GM12878 (cell line): Measurements from ENCODE around the gene SETBP1. TPM values are rescaled to one million over a fixed set of nuclear protein-coding genes. Genes with fewer than 3 reads are reported as not detected.

Source experiments
- ATAC-seq: fragments of 200-7000 bp; cut with Tn5 transposase; 3 replicates; pipeline ENCODE4 v1.9.1; 2020; ENCODE audit warnings: mild to moderate bottlenecking, moderate library complexity
- BruUV-seq: library from RNA; stranded (reverse); fragments of 400-500 nt; replicated peaks from 2 replicates; lab custom pipeline; 2021; lab: Mats Ljungman, UMichigan
- CTCF ChIA-PET: fragments of 300-600 bp; sonication (Branson Sonifier 250); formaldehyde crosslinking; extraction: SDS; loops from one replicate; lab custom pipeline; 2021; ENCODE audit warnings: inconsistent platforms; lab: Yijun Ruan, JAX
- POLR2A ChIA-PET: fragments of 350-600 bp; formaldehyde crosslinking; extraction: SDS; loops from one replicate; lab custom pipeline; 2021; ENCODE audit warnings: inconsistent platforms; lab: Charles Lee
- RAD21 ChIA-PET: fragments of 300-600 bp; sonication (Branson Sonifier 250); formaldehyde crosslinking; loops from one replicate; lab custom pipeline; 2023; ENCODE audit warnings: antibody characterized with exemption; ENCODE audit not compliant: unreplicated experiment; lab: Charles Lee
- SMC1A ChIA-PET: fragments of 300-600 bp; sonication (Branson Sonifier 250); formaldehyde crosslinking; loops from one replicate; lab custom pipeline; 2023; ENCODE audit not compliant: unreplicated experiment, uncharacterized antibody; lab: Charles Lee
- DNase-seq: peaks from one replicate; pipeline ENCODE4 v3.0.0-alpha.2; 2011; ENCODE audit warnings: low read depth, low spot score
- FAIRE-seq: peaks from 3 replicates; lab custom pipeline; 2011; peaks lifted over from hg19 to GRCh38; lab: Jason Lieb, UNC
- H2AFZ ChIP-seq: 2 replicates; pipeline ENCODE4 v1.6.0; 2011; ENCODE audit warnings: low read depth, low read length, control low read depth; ENCODE audit not compliant: control insufficient read depth
- H3K27ac ChIP-seq: 2 replicates; pipeline ENCODE4 v1.5.1; 2011; ENCODE audit warnings: control low read depth; ENCODE audit not compliant: control insufficient read depth, insufficient read depth
- H3K27me3 ChIP-seq, 2 experiments: replicated peaks in 1 of 2; 2 replicates each; pipeline versions ENCODE4 v1.6.0 to v1.6.1; 2011; ENCODE audit warnings: low read length in 1 of 2; ENCODE audit not compliant: control insufficient read depth in 2 of 2, insufficient read depth in 2 of 2
- H3K36me3 ChIP-seq, 2 experiments: 2 replicates each; pipeline ENCODE4 v1.5.1; 2011; ENCODE audit warnings: low read length in 1 of 2; ENCODE audit not compliant: control insufficient read depth in 2 of 2, insufficient read depth in 2 of 2
- H3K4me1 ChIP-seq: 2 replicates; pipeline ENCODE4 v1.6.1; 2011; ENCODE audit warnings: mild to moderate bottlenecking, low read length, moderate library complexity, mixed read lengths; ENCODE audit not compliant: control insufficient read depth, insufficient read depth
- H3K4me2 ChIP-seq: 2 replicates; pipeline ENCODE4 v1.6.0; 2011; ENCODE audit warnings: control low read depth; ENCODE audit not compliant: control insufficient read depth, insufficient read depth
- H3K4me3 ChIP-seq: fragments of 200-600 bp; sonication (generic); 2 replicates; pipeline ENCODE4 v1.5.1; 2016
- H3K79me2 ChIP-seq: 2 replicates; pipeline ENCODE4 v1.6.0; 2011; ENCODE audit warnings: low read length; ENCODE audit not compliant: control insufficient read depth, insufficient read depth
- H3K9ac ChIP-seq: 2 replicates; pipeline ENCODE4 v1.8.0; 2011; ENCODE audit warnings: low read length, control low read depth, mixed read lengths; ENCODE audit not compliant: control insufficient read depth, insufficient read depth
- H3K9me3 ChIP-seq: replicated peaks from 3 replicates; pipeline ENCODE4 v1.5.1; 2011; ENCODE audit warnings: mild to moderate bottlenecking, low read length; ENCODE audit not compliant: control insufficient read depth, insufficient read depth
- H4K20me1 ChIP-seq: 2 replicates; pipeline ENCODE4 v1.6.0; 2011; ENCODE audit not compliant: control insufficient read depth, insufficient read depth
- BHLHE40 ChIP-seq, 2 experiments: fragments of 450-650 bp in 1 of 2; IDR thresholded peaks; 2 replicates each; pipeline ENCODE4 v1.6.1; 2011 to 2017; ENCODE audit warnings: low read depth in 2 of 2, borderline replicate concordance in 1 of 2, improper control_type of control experiment in 1 of 2, low read length in 1 of 2, mild to moderate bottlenecking in 1 of 2
- BMI1 ChIP-seq: fragments of 450-650 bp; IDR thresholded peaks from 2 replicates; pipeline ENCODE4 v1.6.1; 2016; ENCODE audit warnings: mild to moderate bottlenecking, moderate library complexity, borderline replicate concordance
- EED ChIP-seq: sonication (generic); IDR thresholded peaks from 2 replicates; pipeline ENCODE4 v1.6.1; 2016; ENCODE audit warnings: antibody characterized with exemption, low read depth
- ETV6 ChIP-seq, 2 experiments: fragments of 450-650 bp in 1 of 2; IDR thresholded peaks in 1 of 2; conservative IDR thresholded peaks in 1 of 2; 2 replicates each; pipeline ENCODE4 v1.6.1; 2014; ENCODE audit warnings: antibody characterized with exemption in 1 of 2, borderline replicate concordance in 1 of 2, low read depth in 1 of 2, mild to moderate bottlenecking in 1 of 2, moderate library complexity in 1 of 2
- RCOR1 ChIP-seq: conservative IDR thresholded peaks from 2 replicates; pipeline ENCODE4 v1.6.1; 2012; ENCODE audit warnings: low read depth, low read length, improper control_type of control experiment
- RUNX3 ChIP-seq: IDR thresholded peaks from 2 replicates; pipeline ENCODE4 v1.6.1; 2012; ENCODE audit warnings: low read length, inconsistent platforms
- SMC3 ChIP-seq: IDR thresholded peaks from 2 replicates; pipeline ENCODE4 v1.6.1; 2011; ENCODE audit warnings: low read length, improper control_type of control experiment, borderline replicate concordance
- ZNF384 ChIP-seq: IDR thresholded peaks from 2 replicates; pipeline ENCODE4 v1.6.1; 2012; ENCODE audit warnings: low read depth, mild to moderate bottlenecking, low read length, improper control_type of control experiment, borderline replicate concordance
- WGBS: methylation state at CpG from one replicate; pipeline ENCODE4 v1.1.6; 2016; ENCODE audit warnings: low lambda C conversion rate; ENCODE audit not compliant: insufficient replicate concordance, insufficient coverage; ENCODE audit errors: missing lambda C conversion rate; 5-methylcytosine and 5-hydroxymethylcytosine counted together
- in situ Hi-C: fragments of 300-500 bp; cut with MboI; formaldehyde crosslinking; loops from 9 replicates; pipeline ENCODE4 v1.14.3; 2018; ENCODE audit warnings: mixed read lengths
- intact Hi-C: fragments of 100-400 bp; cut with micrococcal nuclease; formaldehyde crosslinking; loops from one replicate; pipeline ENCODE4 v1.14.2; 2022; ENCODE audit not compliant: unreplicated experiment
- polyA plus RNA-seq, 11 experiments: library from polyadenylated mRNA; depleted of rRNA in 4 of 11; unstranded in 6 of 11; stranded (reverse) in 5 of 11; fragments of >200 nt; fragmentation: Nextera tagmentation in 4 of 11; fragmentation: Illumina TruSeq in 1 of 11; extraction: Ambion mirVana in 4 of 11; extraction: Trizol in 1 of 11; gene quantifications; 1 replicate in 1 of 11; 2 replicates in 10 of 11; pipeline versions ENCODE4 v1.2.1 to v1.2.3, GENCODE V29; 2011 to 2016; ENCODE audit warnings: inconsistent platforms in 2 of 11, missing spikeins in 2 of 11, low read depth in 1 of 11
- total RNA-seq, 4 experiments: library from RNA; depleted of rRNA in 3 of 4; stranded (reverse); fragments of >200 nt in 3 of 4; fragmentation: Illumina TruSeq in 1 of 4; extraction: Trizol in 1 of 4; gene quantifications; 2 replicates each; pipeline versions ENCODE4 v1.2.1 to v1.2.3, GENCODE V29; 2013 to 2021
- TF ChIP-seq, protein P1 (sequence below): fragments of 450-650 bp; IDR thresholded peaks from 2 replicates; pipeline ENCODE4 v1.6.1; 2017; ENCODE audit warnings: mild to moderate bottlenecking, low read depth, inconsistent platforms; ENCODE audit not compliant: poor library complexity, severe bottlenecking
- TF ChIP-seq, protein P2 (sequence below): IDR thresholded peaks from 2 replicates; pipeline ENCODE4 v1.6.1; 2012; ENCODE audit warnings: mild to moderate bottlenecking, low read depth, low read length

Gene SETBP1
- total and polyA plus RNA-seq, 10 of the 15 experiments (the other 5 are each of a cell fraction or from before 2014, with no cell fraction given) = 0.99 to 29.7 (median 8.3) TPM

DNA sequence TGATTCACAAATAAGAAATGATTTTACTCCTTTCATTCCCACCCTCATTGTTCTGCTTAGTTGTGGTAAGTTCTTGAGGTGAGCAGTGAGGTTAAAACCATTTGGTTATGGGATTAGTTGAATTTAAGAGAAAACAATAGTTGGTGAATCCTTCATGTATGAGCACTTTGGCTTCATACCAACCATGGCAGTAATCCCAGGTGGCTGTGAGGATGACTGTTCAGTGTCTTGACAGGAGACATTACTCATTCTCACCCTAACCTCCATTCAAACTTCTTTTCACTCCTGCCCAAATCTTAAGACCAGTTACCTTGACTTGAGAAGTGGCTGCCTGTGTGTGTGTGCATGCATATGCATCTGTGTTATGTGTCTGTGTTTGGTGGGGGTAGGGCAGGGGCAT lies 143.1 kb downstream of the SETBP1 start:
- no peaks in the 10 kb centered on the region for H3K36me3 ChIP-seq
- H4K20me1 ChIP-seq = no peaks in the 10 kb centered on the region
- ChIA-PET RAD21 (interaction anchor here (1.2 to 3.1 kb wide), 5 partner anchors 17 to 389 kb away, joined by 3 to 12 read pairs (median 3); no protein-coding TSS in a partner anchor), POLR2A (interaction anchor here (1.1 to 1.3 kb wide), 3 partner anchors 15 to 37 kb away, joined by 3 to 4 read pairs (median 3); no protein-coding TSS in a partner anchor), CTCF (interaction anchor here (0.8 to 2.0 kb wide), 7 partner anchors 10 to 389 kb away, joined by 3 to 5 read pairs (median 3); no protein-coding TSS in a partner anchor), SMC1A (interaction anchor here (0.6 to 6.6 kb wide), 16 partner anchors 9 to 300 kb away, joined by 3 to 24 read pairs (median 6); no protein-coding TSS in a partner anchor)
- no peak for DNase-seq
- no TSS peak for BruUV-seq
- no peak for FAIRE-seq
- no peak overlapping the region for H2AFZ ChIP-seq
- intact Hi-C loops = no loop called here
- no peak overlapping the region for H3K9ac ChIP-seq
- H3K27ac ChIP-seq = no peak overlapping the region
- in situ Hi-C loops = no loop called here
- no peaks in the 10 kb centered on the region for H3K27me3 ChIP-seq
- peak; percentile 57 for ATAC-seq
- H3K4me2 ChIP-seq = no peak overlapping the region
- H3K4me3 ChIP-seq = no peak overlapping the region
- no peaks in the 10 kb centered on the region for H3K79me2 ChIP-seq
- H3K4me1 ChIP-seq = peaks cover 6% of the 10 kb centered on the region; the same call in 1 of the 2 replicates
- TF ChIP-seq, protein P1, sequence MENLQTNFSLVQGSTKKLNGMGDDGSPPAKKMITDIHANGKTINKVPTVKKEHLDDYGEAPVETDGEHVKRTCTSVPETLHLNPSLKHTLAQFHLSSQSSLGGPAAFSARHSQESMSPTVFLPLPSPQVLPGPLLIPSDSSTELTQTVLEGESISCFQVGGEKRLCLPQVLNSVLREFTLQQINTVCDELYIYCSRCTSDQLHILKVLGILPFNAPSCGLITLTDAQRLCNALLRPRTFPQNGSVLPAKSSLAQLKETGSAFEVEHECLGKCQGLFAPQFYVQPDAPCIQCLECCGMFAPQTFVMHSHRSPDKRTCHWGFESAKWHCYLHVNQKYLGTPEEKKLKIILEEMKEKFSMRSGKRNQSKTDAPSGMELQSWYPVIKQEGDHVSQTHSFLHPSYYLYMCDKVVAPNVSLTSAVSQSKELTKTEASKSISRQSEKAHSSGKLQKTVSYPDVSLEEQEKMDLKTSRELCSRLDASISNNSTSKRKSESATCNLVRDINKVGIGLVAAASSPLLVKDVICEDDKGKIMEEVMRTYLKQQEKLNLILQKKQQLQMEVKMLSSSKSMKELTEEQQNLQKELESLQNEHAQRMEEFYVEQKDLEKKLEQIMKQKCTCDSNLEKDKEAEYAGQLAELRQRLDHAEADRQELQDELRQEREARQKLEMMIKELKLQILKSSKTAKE = no peak
- TF ChIP-seq RUNX3 = peak; percentile 58
- no peaks in the 10 kb centered on the region for H3K9me3 ChIP-seq

DNA sequence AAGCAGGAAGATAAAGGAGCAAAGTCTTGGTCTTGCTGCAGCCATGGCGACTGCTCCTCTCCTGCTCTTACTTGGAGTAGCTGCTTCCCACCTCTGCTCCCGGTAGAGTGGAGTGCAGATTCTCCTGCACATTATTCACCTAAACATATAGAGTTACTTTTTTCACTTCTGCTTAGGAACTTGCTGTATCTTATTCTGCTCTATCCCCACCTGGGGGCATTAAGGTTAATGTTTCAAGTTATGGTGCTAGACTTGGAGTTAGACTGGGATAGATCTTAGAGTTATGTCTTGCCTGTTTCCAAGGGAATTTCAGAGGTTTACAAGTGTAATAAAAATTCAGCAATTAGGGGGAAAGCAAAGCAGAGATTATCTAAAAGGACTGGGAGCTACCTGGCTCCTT lies 144.2 kb downstream of the SETBP1 start:
- Histone ChIP-seq H3K27me3 (no peaks in the 10 kb centered on the region), H3K4me2 (no peak overlapping the region), H3K4me1 (0 out of 2 replicates have a peak, but pooled peaks cover 2% of the 10 kb centered on the region), H2AFZ (no peak overlapping the region), H4K20me1 (no peaks in the 10 kb centered on the region), H3K9me3 (no peaks in the 10 kb centered on the region), H3K27ac (no peak overlapping the region), H3K36me3 (no peaks in the 10 kb centered on the region), H3K9ac (no peak overlapping the region), H3K79me2 (no peaks in the 10 kb centered on the region), H3K4me3 (no peak overlapping the region)
- DNase-seq = no peak
- FAIRE-seq = no peak
- CTCF ChIA-PET = interaction anchor here (0.9 to 1.8 kb wide), 3 partner anchors 26 to 388 kb away, joined by 3 to 4 read pairs (median 4); no protein-coding TSS in a partner anchor
- in situ Hi-C loops = no loop called here
- intact Hi-C loops = no loop called here
- BruUV-seq = no TSS peak
- POLR2A ChIA-PET = no interaction called here
- peak; percentile 49 for ATAC-seq
- RAD21 ChIA-PET = interaction anchor here (1.4 kb wide), 1 partner anchor 145 kb away, joined by 3 read pairs; no protein-coding TSS in a partner anchor
- SMC1A ChIA-PET = interaction anchor here (1.3 to 6.6 kb wide), 4 partner anchors 10 to 101 kb away, joined by 3 to 33 read pairs (median 14); no protein-coding TSS in a partner anchor
- 41% methylated on average over 2 of the region's 2 CpGs for WGBS
- no peak for TF ChIP-seq BHLHE40 (IDR thresholded peaks at IDR 0.05; ENCODE audit: borderline replicate concordance in 1 of 2, low read depth in 2 of 2, low read length in 1 of 2)
- TF ChIP-seq ZNF384 = no peak
- TF ChIP-seq, protein P2, sequence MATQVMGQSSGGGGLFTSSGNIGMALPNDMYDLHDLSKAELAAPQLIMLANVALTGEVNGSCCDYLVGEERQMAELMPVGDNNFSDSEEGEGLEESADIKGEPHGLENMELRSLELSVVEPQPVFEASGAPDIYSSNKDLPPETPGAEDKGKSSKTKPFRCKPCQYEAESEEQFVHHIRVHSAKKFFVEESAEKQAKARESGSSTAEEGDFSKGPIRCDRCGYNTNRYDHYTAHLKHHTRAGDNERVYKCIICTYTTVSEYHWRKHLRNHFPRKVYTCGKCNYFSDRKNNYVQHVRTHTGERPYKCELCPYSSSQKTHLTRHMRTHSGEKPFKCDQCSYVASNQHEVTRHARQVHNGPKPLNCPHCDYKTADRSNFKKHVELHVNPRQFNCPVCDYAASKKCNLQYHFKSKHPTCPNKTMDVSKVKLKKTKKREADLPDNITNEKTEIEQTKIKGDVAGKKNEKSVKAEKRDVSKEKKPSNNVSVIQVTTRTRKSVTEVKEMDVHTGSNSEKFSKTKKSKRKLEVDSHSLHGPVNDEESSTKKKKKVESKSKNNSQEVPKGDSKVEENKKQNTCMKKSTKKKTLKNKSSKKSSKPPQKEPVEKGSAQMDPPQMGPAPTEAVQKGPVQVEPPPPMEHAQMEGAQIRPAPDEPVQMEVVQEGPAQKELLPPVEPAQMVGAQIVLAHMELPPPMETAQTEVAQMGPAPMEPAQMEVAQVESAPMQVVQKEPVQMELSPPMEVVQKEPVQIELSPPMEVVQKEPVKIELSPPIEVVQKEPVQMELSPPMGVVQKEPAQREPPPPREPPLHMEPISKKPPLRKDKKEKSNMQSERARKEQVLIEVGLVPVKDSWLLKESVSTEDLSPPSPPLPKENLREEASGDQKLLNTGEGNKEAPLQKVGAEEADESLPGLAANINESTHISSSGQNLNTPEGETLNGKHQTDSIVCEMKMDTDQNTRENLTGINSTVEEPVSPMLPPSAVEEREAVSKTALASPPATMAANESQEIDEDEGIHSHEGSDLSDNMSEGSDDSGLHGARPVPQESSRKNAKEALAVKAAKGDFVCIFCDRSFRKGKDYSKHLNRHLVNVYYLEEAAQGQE = no peak
- no peak for TF ChIP-seq EED
- no peak for TF ChIP-seq RCOR1
- peak; percentile 22; the same call in 1 of the 2 replicates for TF ChIP-seq SMC3
- TF ChIP-seq ETV6 (conservative IDR thresholded peaks at IDR 0.05 in 1 of 2, IDR thresholded peaks at IDR 0.05 in 1 of 2; ENCODE audit: borderline replicate concordance in 1 of 2, low read depth in 1 of 2) = no peak
- no peak for TF ChIP-seq BMI1
